SW 1271 (cell line): Measurements from ENCODE around the gene HACD2.

Source experiments
- DNase-seq, 2 experiments: peaks; one replicate each; lab custom pipeline; 2025; lab: John Stamatoyannopoulos, UW

Gene HACD2

DNA sequence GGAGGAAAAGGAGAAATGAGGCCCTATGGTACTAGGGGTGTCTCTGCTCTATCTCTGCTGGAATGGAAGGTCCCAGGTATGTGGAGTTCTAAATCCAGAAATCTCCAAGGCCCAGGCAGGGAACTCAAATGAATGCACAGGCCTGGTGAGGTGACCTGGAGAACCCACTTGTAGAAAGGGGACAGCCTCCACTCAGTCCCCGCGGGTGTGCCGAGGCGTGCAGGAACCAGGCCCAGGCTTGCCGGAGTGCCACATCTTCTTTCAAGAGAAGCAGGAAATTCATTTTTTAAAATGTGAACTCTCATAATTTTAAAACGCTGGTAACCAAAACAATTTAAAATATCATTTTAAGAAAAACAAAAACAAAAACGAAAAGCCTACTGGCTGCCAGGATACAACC, 103.8 kb downstream of the HACD2 start:
- DNase-seq: no peak

GRCh38 chr3:123480428-123480827, 104.4 kb downstream of the HACD2 start:
- DNase-seq: no peak

GRCh38 chr3:123479891-123480290, 105.0 kb downstream of the HACD2 start:
- no peak for DNase-seq

GRCh38 chr3:123478314-123478713, 106.5 kb downstream of the HACD2 start:
- DNase-seq: no peak

DNA sequence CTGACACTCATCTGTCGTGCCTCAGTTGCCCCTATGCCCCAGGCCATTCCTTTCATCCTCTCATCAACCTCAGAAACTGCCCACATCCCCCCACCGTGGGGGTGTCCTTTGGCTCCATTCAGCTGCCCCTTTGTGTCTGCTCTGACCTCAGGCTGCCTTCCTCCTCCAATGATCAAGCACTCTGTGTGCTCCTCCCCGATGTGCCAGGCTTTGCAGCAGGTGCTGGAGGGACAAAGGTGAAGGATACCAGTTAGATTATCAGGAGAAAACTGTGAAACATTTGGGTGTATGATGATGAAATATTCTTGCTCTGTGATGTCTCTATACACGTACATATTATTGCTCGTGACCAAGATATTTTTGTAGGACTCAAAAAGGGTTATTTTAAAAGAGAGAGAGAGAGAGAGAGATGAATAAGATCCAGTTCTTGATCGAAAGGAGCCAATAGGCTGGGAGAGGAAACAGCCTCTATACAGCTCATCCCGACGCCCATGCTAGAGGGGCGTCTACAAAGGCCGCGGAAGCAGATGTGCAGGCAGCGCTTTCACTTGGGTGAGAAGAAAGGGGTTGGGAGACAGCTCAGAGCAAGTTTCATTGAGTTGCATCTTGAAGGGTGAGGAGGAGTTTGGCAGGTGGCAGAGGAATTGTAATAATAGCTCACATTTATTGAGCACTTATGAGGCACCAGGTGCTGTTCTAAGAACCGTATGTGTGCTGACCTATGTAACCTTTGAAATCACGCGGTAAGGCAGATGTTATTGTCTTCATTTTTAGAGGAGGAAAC, 107.7 kb downstream of the HACD2 start:
- DNase-seq: no peak

DNA sequence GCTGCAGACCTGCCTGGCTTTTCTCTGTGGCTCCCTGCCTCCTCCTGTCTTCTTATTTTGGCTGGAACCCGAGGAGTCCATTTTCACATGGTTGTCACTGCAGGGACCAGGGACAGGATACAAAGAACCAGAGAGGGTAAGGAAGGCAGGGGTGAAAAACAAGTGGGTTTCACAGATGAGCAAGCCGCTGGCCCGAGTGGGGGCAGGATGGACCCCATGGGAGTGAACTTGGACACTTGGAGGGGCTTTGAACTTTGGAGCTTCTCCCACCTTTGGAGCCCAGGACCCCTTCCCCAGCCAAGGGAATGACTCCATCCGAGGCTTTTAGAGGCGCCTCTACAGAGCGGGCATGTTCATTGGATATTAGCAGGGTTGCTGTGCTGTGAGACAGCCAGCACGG, 109.1 kb downstream of the HACD2 start:
- no peak for DNase-seq

- no peak for DNase-seq
These were observed 113.7 kb downstream of the HACD2 start for GRCh38 chr3:123471106-123471505.

DNA sequence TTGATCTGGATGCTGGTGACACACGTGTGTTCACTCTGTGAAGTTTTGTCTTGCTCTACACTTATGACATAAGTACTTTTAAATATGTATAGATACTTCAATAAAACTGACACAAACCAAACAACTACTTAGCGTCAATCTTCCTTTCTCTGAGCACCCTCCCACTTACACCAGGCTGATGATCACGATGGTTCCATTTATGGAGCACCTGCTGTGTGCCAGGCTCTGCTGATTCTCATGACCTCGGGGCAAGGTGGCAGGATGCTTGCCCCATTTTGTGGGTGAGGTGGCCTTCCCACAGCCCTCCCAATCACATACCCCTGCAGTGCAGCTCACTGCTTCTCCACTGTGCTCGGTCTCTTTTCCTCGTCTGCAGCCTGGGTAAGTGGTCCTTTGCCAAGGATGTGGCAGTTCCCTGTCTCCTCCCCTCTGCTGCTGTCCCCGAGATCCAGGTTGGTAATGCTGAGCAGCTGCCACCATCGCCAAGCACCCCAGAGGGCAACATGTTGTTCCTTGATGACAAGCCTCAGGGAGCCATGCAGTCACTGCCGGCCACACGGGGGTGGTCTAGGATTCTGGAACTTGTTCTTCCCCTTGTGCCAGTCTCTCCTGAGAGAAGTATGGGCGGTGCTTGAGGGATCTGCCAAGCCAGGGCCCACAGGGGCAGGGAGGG, 115.4 kb downstream of the HACD2 start:
- no peak for DNase-seq

GRCh38 chr3:123467046-123467445, 117.8 kb downstream of the HACD2 start:
- no peak for DNase-seq

GRCh38 chr3:123464211-123464610, 120.6 kb downstream of the HACD2 start:
- no peak for DNase-seq

GRCh38 chr3:123459862-123460261, 125.0 kb downstream of the HACD2 start:
- no peak for DNase-seq

- no peak for DNase-seq
These were observed 126.6 kb downstream of the HACD2 start for GRCh38 chr3:123458255-123458654.

GRCh38 chr3:123457841-123458240, 127.0 kb downstream of the HACD2 start:
- DNase-seq: no peak

GRCh38 chr3:123453675-123454074, 131.2 kb downstream of the HACD2 start:
- no peak for DNase-seq

DNA sequence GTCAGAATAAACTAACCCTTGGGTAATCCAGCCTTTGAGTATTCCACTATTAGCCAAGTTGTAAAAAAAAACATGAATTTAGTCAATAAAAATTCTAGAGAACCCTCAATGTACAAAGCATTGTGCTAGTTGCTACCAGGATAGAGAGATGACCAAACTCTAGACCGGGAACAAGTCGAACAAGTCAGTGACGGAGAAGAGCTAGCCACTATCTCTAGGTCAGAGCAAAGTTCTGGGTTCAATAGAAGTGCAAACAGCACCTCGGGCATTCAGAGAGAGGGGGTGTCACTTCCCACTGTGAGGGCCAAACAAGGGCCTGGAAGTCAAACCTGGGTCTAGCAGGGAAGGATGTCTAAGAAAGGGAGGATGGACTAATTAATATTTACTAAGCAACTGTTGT, 133.7 kb downstream of the HACD2 start:
- no peak for DNase-seq

DNA sequence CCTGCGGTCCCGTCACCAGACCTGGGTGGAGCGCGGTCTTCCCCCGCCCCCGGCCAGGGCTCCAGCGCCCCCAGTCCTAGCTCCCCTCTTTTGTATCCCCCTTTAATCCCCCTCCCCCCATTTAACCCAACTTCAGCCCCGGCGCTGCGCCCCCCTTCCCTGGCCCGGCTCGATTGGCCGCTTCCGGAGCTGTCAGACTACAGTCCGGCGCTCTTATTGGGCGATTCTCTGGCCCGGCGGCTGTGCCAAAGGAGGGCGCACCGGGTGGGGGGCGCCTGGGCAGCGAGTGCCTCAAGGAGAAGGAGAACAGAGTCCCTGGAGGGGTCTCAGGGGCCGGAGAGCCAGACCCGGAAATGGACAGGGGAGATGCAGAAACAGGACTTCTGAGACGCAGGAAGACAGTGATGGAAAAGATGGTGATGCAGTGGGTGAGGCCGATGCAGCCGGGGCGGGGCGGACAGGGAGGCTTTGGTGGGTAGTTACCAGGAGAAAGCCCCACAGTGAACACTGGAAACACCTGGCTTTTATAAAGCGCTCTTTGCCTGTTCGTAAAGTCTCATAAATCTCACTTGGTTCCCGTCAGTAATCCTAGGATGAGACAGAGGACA, 134.8 kb downstream of the HACD2 start:
- no peak for DNase-seq

DNA sequence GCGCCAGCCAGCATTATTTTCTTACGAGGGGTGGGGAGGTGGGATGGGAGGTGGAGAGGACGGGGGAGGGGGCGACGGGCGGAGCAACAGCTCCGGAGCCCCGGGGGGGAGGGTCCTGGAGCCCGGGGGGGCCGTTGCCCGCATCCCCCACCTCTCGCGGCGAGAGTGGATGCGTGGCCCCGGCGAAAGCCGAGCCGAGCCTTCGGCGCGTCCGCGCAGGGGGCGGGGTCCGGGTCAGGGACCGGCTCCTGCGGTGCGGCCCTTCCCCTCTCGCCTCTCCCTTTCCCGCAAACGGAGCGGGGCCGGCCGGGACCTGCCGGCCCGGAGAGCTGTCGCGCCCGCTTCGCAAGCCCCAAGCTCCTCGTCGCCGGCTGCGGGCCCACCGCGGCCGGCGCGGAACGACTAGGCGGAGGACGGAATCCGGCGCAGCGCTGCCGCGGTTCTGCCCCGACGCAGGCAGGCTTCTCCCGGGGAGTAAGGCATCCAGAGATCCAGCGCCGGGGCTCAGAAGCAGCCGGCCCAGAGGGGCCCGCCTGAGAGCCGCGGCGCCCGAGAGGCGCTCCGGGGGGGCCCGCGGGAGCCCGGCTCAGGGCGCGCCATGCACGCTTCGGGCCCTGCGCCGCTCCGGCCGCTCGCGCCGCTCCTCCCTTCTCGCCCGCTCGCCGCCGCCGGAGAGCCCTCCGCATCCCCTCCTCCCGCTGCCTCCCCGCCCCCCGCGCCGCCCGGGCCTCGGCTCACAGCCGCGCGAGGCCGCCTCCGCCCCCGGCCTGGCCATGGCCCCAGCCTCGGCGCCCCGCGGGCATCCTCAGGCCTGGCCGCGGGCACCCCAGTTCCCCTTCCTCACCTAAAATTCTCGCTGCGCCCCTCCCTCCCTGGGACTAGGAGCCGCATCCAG, 135.5 kb downstream of the HACD2 start:
- no peak for DNase-seq

DNA sequence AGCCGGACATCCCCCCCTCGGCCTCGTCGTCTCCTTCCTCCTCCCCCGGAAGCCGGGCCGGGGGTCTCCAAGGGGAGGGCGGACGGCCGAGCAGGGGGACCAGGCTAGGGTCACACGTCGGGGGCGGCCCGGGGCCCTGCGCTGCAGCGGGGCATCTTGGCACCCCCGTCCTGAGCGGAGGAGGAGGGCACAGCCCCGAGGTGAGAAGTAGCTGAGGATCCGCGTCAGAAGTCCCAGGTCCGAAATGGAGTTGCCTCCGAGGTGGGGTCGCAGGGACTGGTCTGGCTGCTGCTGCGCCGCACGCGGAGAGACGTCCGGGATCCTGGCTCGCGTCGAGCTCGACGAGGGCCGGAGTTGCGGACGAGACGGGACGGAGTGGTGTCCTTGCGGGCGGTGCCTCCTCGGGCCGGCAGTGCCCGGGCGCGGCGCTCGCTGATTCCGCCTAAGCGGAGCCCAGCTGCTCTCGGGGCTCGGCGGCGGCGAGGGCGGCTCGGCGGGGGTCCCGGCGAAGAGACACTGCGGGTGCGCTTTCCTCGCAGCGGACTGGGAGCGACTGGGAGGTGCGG, 136.2 kb downstream of the HACD2 start, which contains the start of gene ADCY5:
Gene ADCY5 (minus strand): TSS at position 555 of the 566 bp plus-strand sequence. CDS start 545 bp downstream, at position 10.
- DNase-seq: no peak

GRCh38 chr3:123447749-123448517, 136.9 kb downstream of the HACD2 start:
- DNase-seq: no peak

DNA sequence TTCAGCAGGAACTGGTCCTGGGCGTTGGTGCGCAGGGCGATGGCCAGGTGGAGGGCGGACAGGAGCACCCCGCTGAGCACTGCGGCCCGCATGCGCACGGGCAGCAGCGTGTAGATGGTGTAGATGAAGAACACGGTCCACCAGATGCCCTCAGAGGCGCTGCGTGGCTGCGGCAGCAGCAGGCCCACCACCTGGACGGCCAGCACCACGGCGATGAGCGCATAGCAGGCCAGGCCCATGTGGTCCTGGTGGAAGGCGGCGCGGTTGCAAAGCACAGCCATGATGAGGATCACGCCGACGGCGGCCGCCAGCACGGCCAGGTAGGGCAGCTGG, 137.5 kb downstream of the HACD2 start:
- DNase-seq: no peak

DNA sequence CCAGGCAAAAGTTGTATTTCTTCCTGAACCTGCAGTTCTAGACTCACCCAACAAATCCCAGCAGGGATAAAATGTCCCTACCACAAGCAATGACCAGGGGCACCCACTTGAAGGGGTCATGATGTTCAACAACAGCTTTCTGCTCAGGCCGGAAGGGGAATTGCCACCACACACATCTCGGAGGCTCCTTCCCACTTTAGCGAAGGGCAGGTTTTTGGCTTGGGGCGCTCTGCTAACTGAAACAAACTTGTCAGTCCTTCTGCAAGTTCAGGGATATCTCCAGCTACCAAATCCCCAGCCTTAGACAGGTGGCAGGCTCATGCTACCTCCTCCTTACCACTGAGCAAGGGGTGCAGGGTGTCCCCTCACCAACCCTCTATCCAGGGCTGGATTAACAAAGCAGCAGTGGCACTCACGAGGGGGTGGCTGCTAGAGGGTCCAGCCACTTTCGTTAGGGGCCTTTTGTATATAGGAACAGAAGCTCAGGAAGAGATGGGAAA, 138.2 kb downstream of the HACD2 start:
- no peak for DNase-seq
